Stimulated activated CD4-positive, alpha-beta T cell treated with anti-CD3 and anti-CD28 coated beads, Interleukin-15, amount 100 ng/mL, for 1 hour (primary cell): ENCODE measurements around the gene TMEM141.
A peak's percentile ranks its signal among the peaks of the same experiment; 100 is the strongest.
"Not testable (repeated sequence)": the region's sequence is repeated elsewhere in the genome, so short reads cannot be mapped to it uniquely, and the experiment has no call there.

ENCODE experiments used
- DNase-seq, 2 donors: peaks; one replicate each; pipeline ENCODE4 v3.0.0-alpha.2; 2020; ENCODE audit warnings: low read depth in 1 of 2, low spot score in 1 of 2

Gene TMEM141

GRCh38 chr9:136793086-136793946 is 2.2 kb downstream of the TMEM141 start:
- DNase-seq, result no peak

GRCh38 chr9:136794281-136794999 is 3.3 kb downstream of the TMEM141 start:
- DNase-seq, result no peak

DNA sequence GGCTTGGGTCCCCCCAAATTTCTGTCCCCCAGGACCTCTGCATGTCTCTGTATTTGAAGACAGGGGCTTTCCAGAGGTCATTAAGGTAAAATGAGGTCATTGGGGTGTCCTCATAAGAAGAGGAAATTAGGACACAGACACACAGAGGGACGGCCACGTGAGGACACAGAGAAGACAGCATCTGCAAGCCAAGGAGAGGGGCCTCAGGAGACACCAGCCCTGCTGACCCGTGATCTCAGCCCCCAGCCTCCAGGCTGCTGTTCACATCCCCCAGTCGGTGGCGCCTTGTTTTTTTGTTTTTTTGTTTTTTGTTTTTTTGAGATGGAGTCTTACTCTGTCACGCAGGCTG is 3.8 kb downstream of the TMEM141 start:
- DNase-seq, result no peak

- no peak for DNase-seq
Measured at GRCh38 chr9:136796238-136796774, 5.2 kb downstream of the TMEM141 start, which contains the start of gene CCDC183. TSS of gene CCDC183 (plus strand) at chr9:136796338. CDS start at chr9:136796398, 60 bp downstream.

GRCh38 chr9:136796775-136797347 is 5.7 kb downstream of the TMEM141 start:
- DNase-seq, result not testable (repeated sequence)

- no peak for DNase-seq
Measured at GRCh38 chr9:136798708-136799078, 7.5 kb downstream of the TMEM141 start.

GRCh38 chr9:136799079-136799853 is 8.1 kb downstream of the TMEM141 start:
- no peak for DNase-seq

GRCh38 chr9:136799854-136800657 is 8.9 kb downstream of the TMEM141 start:
- DNase-seq, result peak; percentile 80 to 85

DNA sequence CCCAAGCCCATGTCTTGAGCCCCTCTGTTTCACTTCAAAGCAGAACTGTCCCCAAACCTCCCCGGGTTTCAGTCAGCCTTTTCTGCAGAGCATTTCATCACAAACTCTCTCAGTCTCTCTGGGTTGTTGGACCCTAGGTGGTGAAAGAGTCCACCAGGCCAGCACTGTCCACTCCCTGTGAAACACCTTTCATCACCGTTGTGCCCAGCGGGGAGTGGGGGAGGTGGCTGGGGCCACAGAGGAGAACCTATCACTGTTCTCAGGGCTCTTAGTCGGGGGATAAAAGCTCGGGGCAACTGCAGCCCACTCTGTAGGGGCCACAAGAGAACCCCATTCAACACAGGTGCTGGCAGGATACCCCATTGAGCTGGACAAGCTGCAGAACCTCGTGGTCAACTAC is 11.2 kb downstream of the TMEM141 start:
- no peak for DNase-seq

GRCh38 chr9:136803009-136803550 is 11.9 kb downstream of the TMEM141 start:
- not testable (repeated sequence) for DNase-seq

DNA sequence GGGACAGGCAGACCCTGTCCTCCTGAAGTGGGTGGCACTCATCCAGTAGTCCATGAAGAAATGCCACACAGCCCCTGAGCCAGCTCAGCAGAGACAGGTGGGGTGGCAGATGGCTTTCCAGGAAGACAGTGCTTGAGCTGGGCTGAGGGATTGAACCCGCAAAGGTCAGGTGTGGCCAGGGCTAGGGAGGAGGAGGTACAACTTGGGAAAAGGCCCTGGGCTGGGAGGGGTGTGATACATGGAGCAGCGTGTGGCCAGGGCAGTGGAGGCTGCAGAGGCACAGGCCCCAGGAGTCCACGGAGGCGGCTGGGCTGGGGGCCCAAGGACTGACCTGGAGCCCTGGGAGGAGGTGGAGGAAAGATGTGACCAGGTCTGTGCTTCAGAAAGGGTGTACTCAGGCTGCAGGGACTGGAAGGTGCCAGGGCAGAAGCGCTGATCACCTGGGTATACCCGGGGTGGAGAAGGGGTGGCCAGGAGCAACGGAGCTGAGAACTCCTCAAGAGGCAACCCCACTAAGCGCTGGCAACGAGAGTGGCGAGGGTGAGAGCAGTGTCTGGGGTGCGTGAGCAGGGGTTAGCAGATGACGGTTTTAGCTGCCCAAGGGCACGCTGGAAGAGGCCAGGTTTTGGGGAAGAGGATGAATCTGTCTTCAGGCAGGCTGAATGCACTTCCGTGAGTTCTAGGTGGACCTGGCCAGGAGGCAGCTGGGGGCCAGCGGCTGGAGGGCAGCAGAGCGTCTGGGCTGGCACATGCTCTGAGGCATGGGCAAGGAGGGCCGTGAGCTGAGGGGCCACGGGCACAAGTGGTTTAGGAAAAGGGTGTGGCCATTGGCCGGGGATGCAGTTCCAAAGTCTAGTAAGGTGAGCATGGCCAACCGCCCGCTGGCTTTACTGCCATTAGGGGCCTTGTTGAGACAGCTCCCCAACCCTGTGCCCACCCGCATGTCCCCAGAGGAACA is 12.7 kb downstream of the TMEM141 start:
- no peak for DNase-seq

GRCh38 chr9:136804509-136805206 is 13.5 kb downstream of the TMEM141 start:
- DNase-seq, result no peak

- DNase-seq, result no peak
Measured at GRCh38 chr9:136805207-136805740, 14.1 kb downstream of the TMEM141 start.

- no peak for DNase-seq
Measured at GRCh38 chr9:136806067-136806466, 14.9 kb downstream of the TMEM141 start.

GRCh38 chr9:136806631-136807201 is 15.6 kb downstream of the TMEM141 start:
- DNase-seq, result no peak

DNA sequence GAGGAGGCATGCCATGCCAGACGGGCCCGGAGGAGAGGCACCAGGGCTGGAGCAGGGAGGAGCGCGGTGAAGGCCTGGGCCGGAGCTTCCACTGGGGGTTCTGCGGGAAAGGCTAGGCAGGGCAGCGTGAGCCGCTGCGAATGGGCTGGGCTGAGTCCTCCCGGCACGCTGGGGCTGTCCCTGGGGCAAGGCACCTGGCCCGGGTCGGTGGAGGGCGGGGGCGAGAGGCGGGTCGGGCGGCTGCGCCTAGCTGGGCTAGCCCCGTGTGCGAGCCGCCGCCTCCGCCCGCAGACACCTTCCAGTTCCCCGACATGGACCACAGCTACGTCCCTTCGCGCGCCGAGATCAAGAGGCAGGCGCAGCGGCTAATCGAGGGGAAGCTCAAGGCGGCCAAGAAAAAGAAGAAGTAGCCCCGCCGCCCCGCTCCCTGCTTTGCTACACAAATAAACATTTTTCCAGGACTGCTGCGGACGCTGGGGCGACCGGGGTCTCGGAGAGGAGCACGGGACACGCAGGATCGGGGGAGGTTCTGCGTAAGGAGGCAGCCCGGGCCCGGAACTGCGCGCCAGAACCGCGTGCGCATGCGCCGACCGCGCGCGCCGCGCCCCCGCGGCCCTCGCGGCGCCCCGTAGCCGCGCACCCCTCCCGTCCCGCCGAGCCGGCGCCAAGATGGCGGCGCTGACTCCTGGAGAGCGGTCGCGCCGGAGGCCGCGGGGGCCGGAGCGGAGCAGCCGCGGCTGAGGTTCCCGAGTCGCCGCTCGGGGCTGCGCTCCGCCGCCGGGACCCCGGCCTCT is 16.3 kb downstream of the TMEM141 start, which contains the start of gene RABL6:
TSS of gene RABL6 (plus strand) at position 668 of the 794 bp plus-strand sequence. CDS start 249 bp downstream, outside the sequence.
- DNase-seq, result peak; percentile 73 to 75
